Measurements from ENCODE around the gene NEK7. TPM values are rescaled to one million over a fixed set of nuclear protein-coding genes. Genes with fewer than 3 reads are reported as not detected.
A peak's percentile ranks its signal among the peaks of the same experiment; 100 is the strongest.

The NEK7 gene
- total and polyA plus RNA-seq, 2 of the 8 experiments (the other 6 are each of a cell fraction or from before 2014, with no cell fraction given): 5.1 to 10.0 TPM

GRCh38 chr1:198157241-198157846 lies 546 bp downstream of the NEK7 start (continued):
- no peak for TF ChIP-seq POU5F1 (IDR thresholded peaks at IDR 0.05; ENCODE audit: low read depth, low read length)
- peak; percentile 81 for TF ChIP-seq SP1 (IDR thresholded peaks at IDR 0.05; ENCODE audit: low read depth, low read length)
- TF ChIP-seq SP2 (IDR thresholded peaks at IDR 0.05; ENCODE audit: low read length): peak; percentile 28
- no peak for TF ChIP-seq BCL11A (IDR thresholded peaks at IDR 0.05; ENCODE audit: low read depth in 2 of 2, low read length in 2 of 2)
- TF ChIP-seq CREB1 (IDR thresholded peaks at IDR 0.05): no peak
- TF ChIP-seq RBBP5 (IDR thresholded peaks at IDR 0.05; ENCODE audit: borderline replicate concordance, low read depth, low read length): peak; percentile 14; the same call in 1 of the 2 replicates
- no peak for TF ChIP-seq RXRA (IDR thresholded peaks at IDR 0.05; ENCODE audit: insufficient read depth, low read depth, low read length)
- no peak for TF ChIP-seq CHD1 (IDR thresholded peaks at IDR 0.05; ENCODE audit: low read depth, low read length)
- TF ChIP-seq MAFK (IDR thresholded peaks at IDR 0.05; ENCODE audit: low read depth, low read length): no peak
- TF ChIP-seq CBX5 (IDR thresholded peaks at IDR 0.05; ENCODE audit: low read depth, low read length): no peak
- TF ChIP-seq USF2 (IDR thresholded peaks at IDR 0.05; ENCODE audit: low read length): no peak
- no peak for TF ChIP-seq CTCF (IDR thresholded peaks at IDR 0.05; ENCODE audit: control extremely low read depth in 1 of 3, insufficient read depth in 1 of 3, low read depth in 1 of 3, low read length in 3 of 3)
- TF ChIP-seq TBP (IDR thresholded peaks at IDR 0.05; ENCODE audit: low read depth, low read length): peak; percentile 22; the same call in 1 of the 2 replicates
- no peak for TF ChIP-seq SIRT6 (IDR thresholded peaks at IDR 0.05; ENCODE audit: low read length)
- peak; percentile 64; the same call in 1 of the 2 replicates for TF ChIP-seq TAF1 (IDR thresholded peaks at IDR 0.05; ENCODE audit: low read depth, low read length)
- no peak for TF ChIP-seq ATF2 (IDR thresholded peaks at IDR 0.05; ENCODE audit: low read length)
- TF ChIP-seq TEAD4 (IDR thresholded peaks at IDR 0.05; ENCODE audit: low read depth, low read length): no peak
- TF ChIP-seq RFX5 (IDR thresholded peaks at IDR 0.05; ENCODE audit: borderline replicate concordance, low read depth, low read length): no peak
- peak; percentile 59 for TF ChIP-seq CHD2 (IDR thresholded peaks at IDR 0.05; ENCODE audit: low read length)
- no peak for TF ChIP-seq BACH1 (IDR thresholded peaks at IDR 0.05; ENCODE audit: low read length)
- no peak for TF ChIP-seq EGR1 (IDR thresholded peaks at IDR 0.05; ENCODE audit: borderline replicate concordance, low read depth, low read length)
- TF ChIP-seq YY1 (IDR thresholded peaks at IDR 0.05; ENCODE audit: low read depth, low read length): no peak

All from H1 (cell line).